Transverse colon (tissue), 4 donors: ENCODE data around the gene SPAG4.

Experiments used
- EP300 ChIP-seq: sonication (generic); formaldehyde crosslinking; IDR thresholded peaks from one replicate; pipeline ENCODE4 v1.6.1; 2017; ENCODE audit warnings: antibody characterized with exemption, low read depth
- POLR2A ChIP-seq: fragments of 450-650 bp; IDR thresholded peaks from one replicate; pipeline ENCODE4 v1.6.1; 2016; ENCODE audit warnings: antibody characterized with exemption, mild to moderate bottlenecking, moderate library complexity
- POLR2AphosphoS5 ChIP-seq, 3 donors: sonication (generic); formaldehyde crosslinking; IDR thresholded peaks; one replicate each; pipeline ENCODE4 v1.6.1; 2016; ENCODE audit warnings: antibody characterized with exemption in 3 of 3
- TF ChIP-seq, protein P1 (sequence below), 5 experiments: fragments of 200-600 bp in 3 of 5; fragments of 450-650 bp in 2 of 5; sonication (generic) in 3 of 5; IDR thresholded peaks; 1 replicate in 2 of 5; 2 replicates in 3 of 5; pipeline ENCODE4 v1.5.1; 2016 to 2017; ENCODE audit warnings: antibody characterized with exemption in 5 of 5, inconsistent platforms in 3 of 5, mild to moderate bottlenecking in 2 of 5, moderate library complexity in 1 of 5

GRCh38 chr20:35603695-35604448 lies 11.8 kb upstream of the SPAG4 start:
- TF ChIP-seq POLR2AphosphoS5 (IDR thresholded peaks at IDR 0.05) (no peak), EP300 (no peak), POLR2A (no peak)
- TF ChIP-seq, protein P1, sequence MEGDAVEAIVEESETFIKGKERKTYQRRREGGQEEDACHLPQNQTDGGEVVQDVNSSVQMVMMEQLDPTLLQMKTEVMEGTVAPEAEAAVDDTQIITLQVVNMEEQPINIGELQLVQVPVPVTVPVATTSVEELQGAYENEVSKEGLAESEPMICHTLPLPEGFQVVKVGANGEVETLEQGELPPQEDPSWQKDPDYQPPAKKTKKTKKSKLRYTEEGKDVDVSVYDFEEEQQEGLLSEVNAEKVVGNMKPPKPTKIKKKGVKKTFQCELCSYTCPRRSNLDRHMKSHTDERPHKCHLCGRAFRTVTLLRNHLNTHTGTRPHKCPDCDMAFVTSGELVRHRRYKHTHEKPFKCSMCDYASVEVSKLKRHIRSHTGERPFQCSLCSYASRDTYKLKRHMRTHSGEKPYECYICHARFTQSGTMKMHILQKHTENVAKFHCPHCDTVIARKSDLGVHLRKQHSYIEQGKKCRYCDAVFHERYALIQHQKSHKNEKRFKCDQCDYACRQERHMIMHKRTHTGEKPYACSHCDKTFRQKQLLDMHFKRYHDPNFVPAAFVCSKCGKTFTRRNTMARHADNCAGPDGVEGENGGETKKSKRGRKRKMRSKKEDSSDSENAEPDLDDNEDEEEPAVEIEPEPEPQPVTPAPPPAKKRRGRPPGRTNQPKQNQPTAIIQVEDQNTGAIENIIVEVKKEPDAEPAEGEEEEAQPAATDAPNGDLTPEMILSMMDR (IDR thresholded peaks at IDR 0.05) = no peak
